Activated CD4-positive, alpha-beta memory T cell treated with anti-CD3 and anti-CD28 coated beads, Interleukin-2, amount 10 ng/mL, durations not matched to agents 7 days and 5 days (primary cell): ENCODE measurements around the gene MEIS1. TPM values are rescaled to one million over a fixed set of nuclear protein-coding genes. Genes with fewer than 3 reads are reported as not detected.

Experiments
- CTCF ChIA-PET: fragments of 350-600 bp; sonication (Branson Sonifier 250); formaldehyde crosslinking; loops from one replicate; lab custom pipeline; 2021; ENCODE audit warnings: antibody characterized with exemption, inconsistent platforms; lab: Charles Lee
- POLR2A ChIA-PET: fragments of 350-600 bp; sonication (Branson Sonifier 250); formaldehyde crosslinking; loops from one replicate; lab custom pipeline; 2021; ENCODE audit warnings: antibody characterized with exemption; lab: Charles Lee
- DNase-seq: peaks from one replicate; pipeline ENCODE4 v3.0.0-alpha.2; 2020
- H3K27ac Mint-ChIP-seq: one replicate; pipeline ENCODE4 v1.8.0; 2021; ENCODE audit warnings: mild to moderate bottlenecking, mixed read lengths
- H3K27me3 Mint-ChIP-seq: one replicate; pipeline ENCODE4 v1.8.0; 2021; ENCODE audit warnings: mixed read lengths
- H3K36me3 Mint-ChIP-seq: one replicate; pipeline ENCODE4 v1.8.0; 2021; ENCODE audit warnings: low read depth, mixed read lengths
- H3K4me1 Mint-ChIP-seq: one replicate; pipeline ENCODE4 v1.8.0; 2021; ENCODE audit warnings: mixed read lengths
- H3K4me3 Mint-ChIP-seq: one replicate; pipeline ENCODE4 v1.8.0; 2021; ENCODE audit warnings: mild to moderate bottlenecking, mixed read lengths
- H3K9me3 Mint-ChIP-seq: one replicate; pipeline ENCODE4 v1.8.0; 2021; ENCODE audit warnings: mixed read lengths
- total RNA-seq, 2 experiments: library from RNA; stranded (reverse); gene quantifications; one replicate each; pipeline ENCODE4 v1.2.3, GENCODE V29; 2021

The MEIS1 gene
- total RNA-seq, 2 experiments from 2014 or later, result not detected

GRCh38 chr2:66435963-66436362, 1.0 kb downstream of the MEIS1 start:
- Mint-ChIP-seq H3K4me3 (no peak overlapping the region), H3K36me3 (no peaks in the 10 kb centered on the region), H3K9me3 (no peaks in the 10 kb centered on the region), H3K27ac (no peak overlapping the region), H3K4me1 (peaks cover 27% of the 10 kb centered on the region), H3K27me3 (peaks cover 89% of the 10 kb centered on the region)
- ChIA-PET POLR2A (no interaction called here), CTCF (no interaction called here)
- DNase-seq, result no peak

- H3K9me3 Mint-ChIP-seq, result no peaks in the 10 kb centered on the region
- no peak for DNase-seq
- no peak overlapping the region for H3K4me3 Mint-ChIP-seq
- POLR2A ChIA-PET, result no interaction called here
- H3K27me3 Mint-ChIP-seq, result peaks cover 89% of the 10 kb centered on the region
- H3K27ac Mint-ChIP-seq, result no peak overlapping the region
- peaks cover 27% of the 10 kb centered on the region for H3K4me1 Mint-ChIP-seq
- H3K36me3 Mint-ChIP-seq, result no peaks in the 10 kb centered on the region
- CTCF ChIA-PET, result no interaction called here
Measured at GRCh38 chr2:66436581-66437001, 1.7 kb downstream of the MEIS1 start.

- ChIA-PET CTCF (no interaction called here), POLR2A (no interaction called here)
- no peak for DNase-seq
- Mint-ChIP-seq H3K4me1 (peaks cover 27% of the 10 kb centered on the region), H3K4me3 (no peak overlapping the region), H3K27ac (no peak overlapping the region), H3K27me3 (peaks cover 86% of the 10 kb centered on the region), H3K36me3 (no peaks in the 10 kb centered on the region), H3K9me3 (no peaks in the 10 kb centered on the region)
Measured at GRCh38 chr2:66437109-66437690, 2.3 kb downstream of the MEIS1 start.

GRCh38 chr2:66437691-66438497, 3.0 kb downstream of the MEIS1 start:
- CTCF ChIA-PET, result no interaction called here
- no peaks in the 10 kb centered on the region for H3K36me3 Mint-ChIP-seq

GRCh38 chr2:66438498-66438833, 3.5 kb downstream of the MEIS1 start:
- POLR2A ChIA-PET, result no interaction called here
- no peaks in the 10 kb centered on the region for H3K36me3 Mint-ChIP-seq
- H3K27ac Mint-ChIP-seq, result no peak overlapping the region
- no peak for DNase-seq
- H3K27me3 Mint-ChIP-seq, result peaks cover 77% of the 10 kb centered on the region
- peaks cover 19% of the 10 kb centered on the region for H3K4me1 Mint-ChIP-seq
- no peak overlapping the region for H3K4me3 Mint-ChIP-seq
- CTCF ChIA-PET, result no interaction called here
- H3K9me3 Mint-ChIP-seq, result no peaks in the 10 kb centered on the region

More at GRCh38 chr2:66437691-66438497, 3.0 kb downstream of the MEIS1 start:
- Mint-ChIP-seq H3K27ac (no peak overlapping the region), H3K27me3 (peaks cover 83% of the 10 kb centered on the region), H3K9me3 (no peaks in the 10 kb centered on the region), H3K4me1 (peaks cover 24% of the 10 kb centered on the region), H3K4me3 (no peak overlapping the region)
- POLR2A ChIA-PET, result no interaction called here
- no peak for DNase-seq

GRCh38 chr2:66438891-66439811, 4.2 kb downstream of the MEIS1 start:
- no peak overlapping the region for H3K27ac Mint-ChIP-seq

GRCh38 chr2:66439812-66440542, 5.1 kb downstream of the MEIS1 start:
- H3K36me3 Mint-ChIP-seq, result no peaks in the 10 kb centered on the region
- H3K4me3 Mint-ChIP-seq, result no peak overlapping the region
- ChIA-PET POLR2A (no interaction called here), CTCF (interaction anchor here (0.7 to 1.6 kb wide), 3 partner anchors 10 to 13 kb away, joined by 3 to 5 read pairs (median 3); no protein-coding TSS in a partner anchor)
- no peak for DNase-seq
- H3K27me3 Mint-ChIP-seq, result peaks cover 64% of the 10 kb centered on the region
- no peak overlapping the region for H3K27ac Mint-ChIP-seq
- peaks cover 6% of the 10 kb centered on the region for H3K4me1 Mint-ChIP-seq
- H3K9me3 Mint-ChIP-seq, result no peaks in the 10 kb centered on the region

More at GRCh38 chr2:66438891-66439811, 4.2 kb downstream of the MEIS1 start:
- no peaks in the 10 kb centered on the region for H3K9me3 Mint-ChIP-seq
- H3K4me3 Mint-ChIP-seq, result no peak overlapping the region
- H3K27me3 Mint-ChIP-seq, result peaks cover 72% of the 10 kb centered on the region
- POLR2A ChIA-PET, result no interaction called here
- H3K36me3 Mint-ChIP-seq, result no peaks in the 10 kb centered on the region
- CTCF ChIA-PET, result interaction anchor here (0.6 to 0.7 kb wide), 2 partner anchors 9 to 141 kb away, joined by 3 read pairs; no protein-coding TSS in a partner anchor
- no peak for DNase-seq
- H3K4me1 Mint-ChIP-seq, result peaks cover 15% of the 10 kb centered on the region

- Mint-ChIP-seq H3K27me3 (peaks cover 55% of the 10 kb centered on the region), H3K27ac (no peak overlapping the region), H3K4me3 (no peak overlapping the region), H3K9me3 (no peaks in the 10 kb centered on the region), H3K4me1 (no peaks in the 10 kb centered on the region), H3K36me3 (no peaks in the 10 kb centered on the region)
- ChIA-PET POLR2A (no interaction called here), CTCF (interaction anchor here (1.0 to 1.6 kb wide), 2 partner anchors 12 to 14 kb away, joined by 3 to 5 read pairs; no protein-coding TSS in a partner anchor)
- DNase-seq, result no peak
Measured at GRCh38 chr2:66440708-66441497, 6.0 kb downstream of the MEIS1 start.

- CTCF ChIA-PET, result interaction anchor here (1.6 kb wide), 1 partner anchor 13 kb away, joined by 5 read pairs; no protein-coding TSS in a partner anchor
- Mint-ChIP-seq H3K36me3 (no peaks in the 10 kb centered on the region), H3K9me3 (no peaks in the 10 kb centered on the region), H3K4me1 (no peaks in the 10 kb centered on the region), H3K27me3 (peaks cover 51% of the 10 kb centered on the region), H3K4me3 (no peak overlapping the region), H3K27ac (no peak overlapping the region)
- POLR2A ChIA-PET, result no interaction called here
- DNase-seq, result no peak
Measured at GRCh38 chr2:66441581-66442320, 6.8 kb downstream of the MEIS1 start.

- Mint-ChIP-seq H3K4me1 (no peaks in the 10 kb centered on the region), H3K27ac (no peak overlapping the region), H3K27me3 (peaks cover 42% of the 10 kb centered on the region), H3K4me3 (no peak overlapping the region), H3K36me3 (no peaks in the 10 kb centered on the region), H3K9me3 (no peaks in the 10 kb centered on the region)
- POLR2A ChIA-PET, result no interaction called here
- CTCF ChIA-PET, result no interaction called here
- DNase-seq, result no peak
Measured at GRCh38 chr2:66442516-66443185, 7.7 kb downstream of the MEIS1 start.
